GM21737 (cell line): ENCODE results near the gene CLINT1.

Experiments used
- ATAC-seq: cut with Tn5 transposase; IDR thresholded peaks from one replicate; pipeline ENCODE4 v1.9.1; 2021; ENCODE audit warnings: mild to moderate bottlenecking, moderate library complexity; ENCODE audit not compliant: unreplicated experiment

Gene CLINT1

DNA sequence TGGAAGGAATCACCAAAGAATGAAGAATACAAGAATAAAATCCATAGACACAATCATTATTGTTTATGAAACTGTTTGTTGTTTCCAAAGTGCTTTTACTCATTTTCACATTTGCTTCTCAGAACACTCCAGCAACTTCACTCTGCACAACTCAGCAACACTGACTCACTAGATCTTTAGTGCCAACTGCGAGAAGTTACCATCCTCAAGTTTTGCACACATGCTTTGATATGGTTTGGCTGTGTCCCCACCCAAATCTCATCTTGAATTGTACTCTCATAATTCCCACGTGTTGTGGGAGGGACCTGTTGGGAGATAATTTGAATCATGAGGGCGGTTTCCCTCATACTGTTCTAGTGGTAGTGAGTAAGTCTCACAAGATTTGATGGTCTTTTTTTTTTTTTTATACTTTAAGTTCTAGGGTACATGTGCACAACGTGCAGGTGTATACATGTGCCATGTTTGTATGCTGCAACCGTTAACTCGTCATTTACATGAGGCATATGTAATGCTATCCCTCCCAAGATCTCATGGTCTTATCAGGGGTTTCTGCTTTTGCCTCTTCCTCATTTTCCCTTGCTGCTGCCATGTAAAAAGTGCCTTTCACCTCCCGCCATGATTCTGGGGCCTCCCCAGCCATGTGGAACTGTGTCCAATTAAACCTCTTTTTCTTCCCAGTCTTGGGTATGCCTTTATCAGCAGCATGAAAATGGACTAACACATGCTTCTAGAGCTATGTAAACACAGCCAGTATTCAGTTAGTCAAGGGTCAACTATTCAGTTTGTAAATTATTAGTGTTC is 36.9 kb downstream of the CLINT1 start:
- ATAC-seq, result no peak

DNA sequence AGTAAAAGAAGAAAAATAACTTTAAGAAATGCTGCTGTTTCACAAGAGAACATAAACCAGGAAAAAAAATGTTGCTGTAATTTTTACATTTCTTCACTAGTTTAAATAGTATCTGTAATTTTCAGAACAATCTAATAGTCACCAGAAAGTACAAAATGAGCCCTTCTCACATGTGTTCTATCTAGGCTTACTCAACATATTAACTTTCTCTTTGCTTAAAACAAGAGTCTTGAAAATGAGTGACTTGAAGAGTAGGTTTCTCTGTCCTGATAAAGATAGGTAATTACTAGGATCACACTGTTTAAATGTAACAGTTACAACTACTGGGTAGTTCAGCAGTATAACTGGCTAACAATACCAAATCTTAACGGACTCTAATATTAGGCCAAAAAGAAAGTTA is 37.5 kb downstream of the CLINT1 start:
- ATAC-seq, result no peak

GRCh38 chr5:157820593-157821252 is 38.2 kb downstream of the CLINT1 start:
- no peak for ATAC-seq

- no peak for ATAC-seq
Measured at GRCh38 chr5:157819502-157820115, 39.3 kb downstream of the CLINT1 start.

GRCh38 chr5:157818368-157818767 is 40.6 kb downstream of the CLINT1 start:
- ATAC-seq, result no peak

GRCh38 chr5:157817928-157818327 is 41.0 kb downstream of the CLINT1 start:
- ATAC-seq, result no peak

- no peak for ATAC-seq
Measured at GRCh38 chr5:157817387-157817702, 41.6 kb downstream of the CLINT1 start.

GRCh38 chr5:157816682-157817386 is 42.1 kb downstream of the CLINT1 start:
- ATAC-seq, result no peak

GRCh38 chr5:157812086-157812485 is 46.9 kb downstream of the CLINT1 start:
- ATAC-seq, result no peak

- ATAC-seq, result no peak
Measured at GRCh38 chr5:157808043-157808442, 50.9 kb downstream of the CLINT1 start.

DNA sequence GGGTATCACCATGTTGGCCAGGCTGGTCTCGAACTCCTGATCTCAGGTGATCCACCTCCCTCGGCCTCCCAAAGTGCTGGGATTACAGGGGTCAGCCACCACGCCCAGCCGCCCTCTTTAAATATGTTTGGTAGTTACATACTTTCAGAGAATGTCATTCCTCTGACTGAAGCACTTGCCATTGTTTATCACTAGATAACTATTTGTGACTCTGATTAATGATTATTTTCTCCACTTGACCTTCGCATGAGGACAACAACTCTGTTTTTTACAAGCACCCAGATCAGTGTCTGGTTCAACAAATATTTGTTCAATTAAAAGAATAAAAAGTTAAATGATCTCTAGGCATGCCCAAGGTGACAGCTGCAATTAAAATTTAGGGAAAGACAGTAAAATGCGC is 56.2 kb downstream of the CLINT1 start:
- ATAC-seq, result no peak

DNA sequence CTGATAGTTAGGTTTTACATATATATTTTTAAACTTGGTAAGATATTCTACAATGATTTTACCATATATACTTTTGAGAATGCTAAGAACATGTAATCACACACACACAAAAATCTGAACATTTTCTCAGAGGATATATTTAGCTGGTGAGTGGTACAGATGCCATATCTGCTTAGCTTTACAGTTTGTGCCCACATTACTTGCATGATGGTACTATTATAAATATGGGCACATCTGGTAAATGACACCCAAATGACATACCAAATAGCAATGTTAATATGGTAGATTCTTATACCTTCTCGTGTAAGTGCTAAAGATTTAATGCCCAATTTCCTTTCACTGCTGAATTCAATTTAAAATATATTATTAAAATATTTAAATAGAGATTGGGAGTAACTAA is 58.8 kb downstream of the CLINT1 start:
- ATAC-seq, result no peak

- ATAC-seq, result no peak
Measured at GRCh38 chr5:157799578-157799977, 59.4 kb downstream of the CLINT1 start.

- ATAC-seq, result no peak
Measured at GRCh38 chr5:157793301-157793700, 65.6 kb downstream of the CLINT1 start.

GRCh38 chr5:157785801-157786200 is 73.1 kb downstream of the CLINT1 start:
- ATAC-seq, result no peak

- ATAC-seq, result no peak
Measured at GRCh38 chr5:157779221-157779620, 79.7 kb downstream of the CLINT1 start.

DNA sequence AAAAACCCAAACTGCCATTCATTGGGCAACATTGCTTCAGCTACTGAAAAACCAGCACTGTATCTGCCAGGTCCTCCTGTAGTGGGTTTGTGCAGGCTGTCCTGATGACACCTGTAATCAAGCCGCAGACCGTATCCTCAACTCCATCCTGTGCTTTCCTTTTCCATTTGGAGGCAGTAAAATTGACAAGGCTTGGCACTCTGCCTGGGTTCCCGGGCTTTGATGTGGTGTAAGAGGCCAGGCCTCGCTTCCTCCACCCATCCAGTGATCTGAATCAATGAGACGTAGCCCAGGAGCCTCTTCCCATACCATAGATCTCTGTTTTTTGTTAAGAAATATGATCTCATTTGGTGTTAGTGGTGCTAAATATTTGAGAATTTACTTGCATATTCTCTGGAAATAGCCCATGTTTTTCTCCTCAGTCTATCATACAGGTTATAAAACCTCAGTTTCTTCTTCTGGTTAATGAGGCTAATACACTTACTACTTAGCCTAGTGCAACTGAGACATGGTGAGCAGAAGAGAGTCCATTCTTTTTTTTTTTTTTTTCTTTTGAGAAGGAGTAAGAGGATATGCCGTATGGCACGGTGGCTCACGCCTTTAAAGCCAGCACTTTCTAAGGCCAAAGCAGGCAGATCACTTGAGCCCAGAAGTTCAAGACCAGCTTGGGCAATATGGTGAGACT is 80.7 kb downstream of the CLINT1 start:
- no peak for ATAC-seq

- no peak for ATAC-seq
Measured at GRCh38 chr5:157772127-157772526, 86.8 kb downstream of the CLINT1 start.

- ATAC-seq, result no peak
Measured at GRCh38 chr5:157770665-157771064, 88.3 kb downstream of the CLINT1 start.

DNA sequence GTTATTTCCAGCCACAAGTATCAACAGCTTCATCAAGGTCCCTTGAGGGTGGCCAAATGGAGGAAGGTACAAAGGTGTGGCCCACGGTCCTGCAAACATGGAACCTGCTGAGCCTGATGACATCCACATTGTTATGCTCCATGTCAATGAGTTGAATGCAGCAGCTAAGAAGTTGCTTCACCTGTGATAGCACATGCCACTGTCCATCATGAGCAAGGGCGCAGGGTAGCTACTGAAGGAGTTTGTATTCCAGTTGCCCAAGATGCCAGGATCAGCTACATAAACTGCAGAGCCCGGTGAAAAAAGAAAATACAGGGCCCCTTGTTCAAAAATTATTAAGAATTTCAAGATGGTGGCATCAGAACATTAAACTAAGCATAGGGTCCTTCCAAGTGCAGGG is 91.3 kb downstream of the CLINT1 start:
- no peak for ATAC-seq

GRCh38 chr5:157766902-157767301 is 92.0 kb downstream of the CLINT1 start:
- no peak for ATAC-seq
